Body of pancreas (tissue), 2 donors: ENCODE measurements around the gene SYPL1. TPM values are rescaled to one million over a fixed set of nuclear protein-coding genes. Genes with fewer than 3 reads are reported as not detected.

ENCODE experiments used
- total RNA-seq, 2 donors: library from RNA; depleted of rRNA; stranded (reverse); fragments of >200 nt; gene quantifications; one replicate each; pipeline ENCODE4 v1.1.0, GENCODE V29; 2016

Gene SYPL1
- total RNA-seq, 2 donors from 2014 or later = 35.6 to 44.1 TPM

Other genes with a start within 250 kb of the SYPL1 start
- gene ATXN7L1, start 235.7 kb downstream of the SYPL1 start, total RNA-seq = 1 to 10 TPM; 6.6 to 8.0 TPM
- 10 to 100 TPM in 1 of 2 donors, 1 to 10 TPM in 1; 1.6 to 14.8 TPM for gene CDHR3, start 149.0 kb downstream of the SYPL1 start, total RNA-seq
- 10 to 100 TPM; 56.0 to 78.9 TPM for gene NAMPT, start 172.7 kb upstream of the SYPL1 start, total RNA-seq